ENCODE results near the gene SYK. TPM values are rescaled to one million over a fixed set of nuclear protein-coding genes. Genes with fewer than 3 reads are reported as not detected.

SYK gene
- total and polyA plus RNA-seq, 2 experiments from 2014 or later = not detected

DNA sequence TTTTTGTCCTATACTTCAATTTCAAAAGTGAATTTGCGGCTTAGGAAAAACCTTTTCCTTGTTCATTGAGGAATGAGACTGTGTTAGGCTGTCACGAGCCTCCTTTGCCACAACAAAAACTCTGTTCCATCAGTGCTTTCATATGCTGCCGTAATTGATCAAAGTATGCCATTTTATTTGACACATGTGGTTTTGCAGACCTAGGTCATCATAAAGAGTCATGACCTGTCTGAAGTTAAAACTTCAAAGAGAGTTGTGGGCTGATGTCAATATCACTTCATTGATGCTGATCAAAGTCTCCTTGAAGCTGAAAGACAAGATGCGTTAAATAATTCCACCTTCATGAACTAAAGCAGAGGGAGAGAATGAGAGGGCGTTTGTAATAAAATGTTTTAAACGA, 55.5 kb downstream of the SYK start:
- no peak for DNase-seq (ENCODE audit: low read depth in 1 of 2, low spot score in 1 of 2)
- no peaks in the 10 kb centered on the region for H3K36me3 ChIP-seq
- no peak overlapping the region for H3K27ac ChIP-seq
- no peaks in the 10 kb centered on the region for H3K9me3 ChIP-seq (ENCODE audit: low read depth)
- H3K4me1 ChIP-seq (ENCODE audit: low read depth) = peaks cover 4% of the 10 kb centered on the region
- no peak overlapping the region for H3K4me3 ChIP-seq
- TF ChIP-seq, protein P1, sequence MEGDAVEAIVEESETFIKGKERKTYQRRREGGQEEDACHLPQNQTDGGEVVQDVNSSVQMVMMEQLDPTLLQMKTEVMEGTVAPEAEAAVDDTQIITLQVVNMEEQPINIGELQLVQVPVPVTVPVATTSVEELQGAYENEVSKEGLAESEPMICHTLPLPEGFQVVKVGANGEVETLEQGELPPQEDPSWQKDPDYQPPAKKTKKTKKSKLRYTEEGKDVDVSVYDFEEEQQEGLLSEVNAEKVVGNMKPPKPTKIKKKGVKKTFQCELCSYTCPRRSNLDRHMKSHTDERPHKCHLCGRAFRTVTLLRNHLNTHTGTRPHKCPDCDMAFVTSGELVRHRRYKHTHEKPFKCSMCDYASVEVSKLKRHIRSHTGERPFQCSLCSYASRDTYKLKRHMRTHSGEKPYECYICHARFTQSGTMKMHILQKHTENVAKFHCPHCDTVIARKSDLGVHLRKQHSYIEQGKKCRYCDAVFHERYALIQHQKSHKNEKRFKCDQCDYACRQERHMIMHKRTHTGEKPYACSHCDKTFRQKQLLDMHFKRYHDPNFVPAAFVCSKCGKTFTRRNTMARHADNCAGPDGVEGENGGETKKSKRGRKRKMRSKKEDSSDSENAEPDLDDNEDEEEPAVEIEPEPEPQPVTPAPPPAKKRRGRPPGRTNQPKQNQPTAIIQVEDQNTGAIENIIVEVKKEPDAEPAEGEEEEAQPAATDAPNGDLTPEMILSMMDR (IDR thresholded peaks at IDR 0.05; ENCODE audit: low read depth, low read length) = no peak
- no peaks in the 10 kb centered on the region for H3K27me3 ChIP-seq

- no peaks in the 10 kb centered on the region for H3K9me3 ChIP-seq (ENCODE audit: low read depth)
- DNase-seq (ENCODE audit: low read depth in 1 of 2, low spot score in 1 of 2) = no peak
- H3K36me3 ChIP-seq = no peaks in the 10 kb centered on the region
- no peaks in the 10 kb centered on the region for H3K27me3 ChIP-seq
- H3K4me1 ChIP-seq (ENCODE audit: low read depth) = peaks cover 4% of the 10 kb centered on the region
- H3K4me3 ChIP-seq = no peak overlapping the region
- no peak overlapping the region for H3K27ac ChIP-seq
- TF ChIP-seq, protein P1 (IDR thresholded peaks at IDR 0.05; ENCODE audit: low read depth, low read length) = no peak
Measured at GRCh38 chr9:90857855-90858254, 56.2 kb downstream of the SYK start.

DNA sequence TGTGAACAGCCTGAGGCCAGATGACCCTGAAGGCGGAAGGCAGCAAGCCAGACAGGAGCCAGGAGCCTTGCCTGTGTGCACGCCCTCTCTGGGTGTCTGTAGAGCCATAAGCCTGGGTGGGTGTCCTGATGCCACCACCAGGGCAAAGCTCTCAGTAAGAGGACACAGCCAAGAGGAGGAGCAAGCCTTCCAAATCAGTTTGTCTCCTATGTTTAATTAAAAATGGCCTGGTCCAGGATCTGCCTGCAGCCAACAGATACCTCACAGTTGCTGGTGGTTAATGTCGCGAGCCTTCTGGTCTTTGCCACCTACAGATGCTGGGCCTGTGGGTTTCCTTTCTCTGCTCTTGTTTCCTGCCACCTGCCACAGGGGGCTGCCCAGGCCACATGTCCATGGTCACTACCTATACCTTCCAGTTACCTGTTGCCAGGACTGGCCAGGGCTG, 56.9 kb downstream of the SYK start:
- no peak overlapping the region for H3K4me3 ChIP-seq
- no peaks in the 10 kb centered on the region for H3K27me3 ChIP-seq
- TF ChIP-seq, protein P1 (IDR thresholded peaks at IDR 0.05; ENCODE audit: low read depth, low read length) = no peak
- no peaks in the 10 kb centered on the region for H3K9me3 ChIP-seq (ENCODE audit: low read depth)
- DNase-seq (ENCODE audit: low read depth in 1 of 2, low spot score in 1 of 2) = no peak
- no peaks in the 10 kb centered on the region for H3K36me3 ChIP-seq
- no peak overlapping the region for H3K27ac ChIP-seq
- peaks cover 4% of the 10 kb centered on the region for H3K4me1 ChIP-seq (ENCODE audit: low read depth)

- no peak for DNase-seq (ENCODE audit: low read depth in 1 of 2, low spot score in 1 of 2)
- Histone ChIP-seq H3K36me3 (no peaks in the 10 kb centered on the region), H3K9me3 (ENCODE audit: low read depth) (no peaks in the 10 kb centered on the region), H3K27ac (no peak overlapping the region), H3K27me3 (no peaks in the 10 kb centered on the region), H3K4me3 (no peak overlapping the region), H3K4me1 (ENCODE audit: low read depth) (no peaks in the 10 kb centered on the region)
- TF ChIP-seq, protein P1 (IDR thresholded peaks at IDR 0.05; ENCODE audit: low read depth, low read length) = no peak
Measured at GRCh38 chr9:90860382-90860781, 58.8 kb downstream of the SYK start.

DNA sequence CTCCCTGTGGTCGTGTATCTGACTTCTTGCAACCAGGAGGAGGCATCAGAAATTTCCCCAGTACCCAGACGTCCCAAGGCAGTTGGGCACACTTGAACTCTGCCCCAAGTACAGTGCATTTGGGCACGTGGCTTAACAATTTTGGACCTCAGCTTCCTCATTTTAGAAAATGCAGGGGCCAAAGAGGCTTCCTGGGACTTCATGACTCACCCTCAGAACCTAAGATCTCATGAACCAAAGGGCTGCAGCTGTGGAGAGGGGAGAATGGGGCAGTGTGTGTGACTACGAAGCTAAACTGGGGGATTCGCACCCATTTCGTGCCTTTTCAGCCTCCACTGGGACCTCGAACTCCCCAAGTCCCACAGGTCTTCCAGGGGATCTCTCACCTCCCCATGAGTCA, 59.2 kb downstream of the SYK start:
- no peak for DNase-seq (ENCODE audit: low read depth in 1 of 2, low spot score in 1 of 2)
- no peaks in the 10 kb centered on the region for H3K27me3 ChIP-seq
- no peak overlapping the region for H3K27ac ChIP-seq

More for the DNA sequence above, 59.2 kb downstream of the SYK start:
- TF ChIP-seq, protein P1 (IDR thresholded peaks at IDR 0.05; ENCODE audit: low read depth, low read length) = no peak
- H3K4me1 ChIP-seq (ENCODE audit: low read depth) = no peaks in the 10 kb centered on the region
- H3K9me3 ChIP-seq (ENCODE audit: low read depth) = no peaks in the 10 kb centered on the region
- H3K36me3 ChIP-seq = no peaks in the 10 kb centered on the region
- no peak overlapping the region for H3K4me3 ChIP-seq
